Iris pigment epithelial cell (primary cell): ENCODE results near the gene GTPBP1.
A peak's percentile ranks its signal among the peaks of the same experiment; 100 is the strongest.

ENCODE experiments used
- DNase-seq: peaks from one replicate; pipeline ENCODE4 v3.0.0-alpha.2; 2011; ENCODE audit warnings: low read depth

The GTPBP1 gene

GRCh38 chr22:38705235-38706100 is at the start of gene GTPBP1:
Gene GTPBP1 (plus strand): TSS chr22:38705944. CDS start chr22:38705956, 12 bp downstream.
- DNase-seq, result peak; percentile 100

- peak; percentile 83 for DNase-seq
These were observed 49.3 kb upstream of the GTPBP1 start, which contains the start of the genes CBY1 and FAM227A for GRCh38 chr22:38656256-38657044. Gene CBY1 (plus strand): TSS chr22:38656638. CDS start chr22:38668055, 11,417 bp downstream. Gene FAM227A (minus strand): TSS chr22:38656392. CDS start chr22:38650168, 6,224 bp downstream.

- peak; percentile 27 for DNase-seq
These were observed 48.5 kb upstream of the GTPBP1 start for GRCh38 chr22:38657045-38657909.

- DNase-seq, result no peak
These were observed 30.9 kb upstream of the GTPBP1 start for GRCh38 chr22:38674888-38675287.

- no peak for DNase-seq
These were observed 29.9 kb upstream of the GTPBP1 start for GRCh38 chr22:38675833-38676232.

GRCh38 chr22:38681582-38682335 is 24.0 kb upstream of the GTPBP1 start, which contains the start of gene TOMM22:
Gene TOMM22 (plus strand): TSS chr22:38681957. CDS start chr22:38681979, 22 bp downstream.
- DNase-seq, result peak; percentile 87

GRCh38 chr22:38684895-38685294 is 20.8 kb upstream of the GTPBP1 start:
- no peak for DNase-seq

GRCh38 chr22:38685761-38686160 is 20.0 kb upstream of the GTPBP1 start:
- DNase-seq, result no peak

- DNase-seq, result no peak
These were observed 16.1 kb upstream of the GTPBP1 start for GRCh38 chr22:38689651-38690050.

GRCh38 chr22:38694049-38694448 is 11.7 kb upstream of the GTPBP1 start:
- no peak for DNase-seq

- peak; percentile 45 for DNase-seq
These were observed 10.8 kb upstream of the GTPBP1 start for GRCh38 chr22:38694940-38695339.

- DNase-seq, result peak; percentile 90
These were observed 8.9 kb upstream of the GTPBP1 start for GRCh38 chr22:38696606-38697424.

GRCh38 chr22:38697425-38698089 is 8.2 kb upstream of the GTPBP1 start:
- peak; percentile 62 for DNase-seq

- no peak for DNase-seq
These were observed 7.2 kb upstream of the GTPBP1 start for GRCh38 chr22:38698407-38699094.

- DNase-seq, result no peak
These were observed 6.6 kb upstream of the GTPBP1 start for GRCh38 chr22:38699143-38699542.

- peak; percentile 45 for DNase-seq
These were observed 6.0 kb upstream of the GTPBP1 start for GRCh38 chr22:38699784-38700183.

- DNase-seq, result peak; percentile 52
These were observed 5.4 kb upstream of the GTPBP1 start for GRCh38 chr22:38700270-38700788.

GRCh38 chr22:38700789-38701628 is 4.7 kb upstream of the GTPBP1 start, which contains the start of gene JOSD1:
Gene JOSD1 (minus strand): TSS chr22:38700943. CDS start chr22:38699987, 956 bp downstream.
- DNase-seq, result peak; percentile 93
